H1 (cell line): ENCODE data around the gene RPL32. TPM values are rescaled to one million over a fixed set of nuclear protein-coding genes. Genes with fewer than 3 reads are reported as not detected.

Experiments
- CTCF ChIA-PET: fragments of 300-600 bp; sonication (Branson Sonifier 250); formaldehyde crosslinking; loops from one replicate; lab custom pipeline; 2021; ENCODE audit not compliant: partially characterized antibody; lab: Charles Lee
- POLR2A ChIA-PET: fragments of 300-600 bp; sonication (Branson Sonifier 250); formaldehyde crosslinking; loops from one replicate; lab custom pipeline; 2021; ENCODE audit warnings: inconsistent platforms; ENCODE audit not compliant: partially characterized antibody; lab: Charles Lee
- DNase-seq, 2 experiments: peaks; one replicate each; pipeline versions ENCODE4 v3.0.0 to v3.0.0-alpha.2; 2010 to 2022; ENCODE audit warnings: low spot score in 2 of 2, low read depth in 1 of 2, mixed read lengths in 1 of 2
- FAIRE-seq: peaks from 2 replicates; lab custom pipeline; 2011; peaks lifted over from hg19 to GRCh38; lab: Jason Lieb, UNC
- H2AFZ ChIP-seq: 2 replicates; pipeline ENCODE4 v1.8.1; 2012; ENCODE audit warnings: low read length, inconsistent platforms
- H2AK5ac ChIP-seq: 2 replicates; pipeline ENCODE4 v1.6.1; 2013; ENCODE audit warnings: low read depth, low read length
- H2BK120ac ChIP-seq: replicated peaks from 2 replicates; pipeline ENCODE3; 2013; ENCODE audit warnings: low read depth, low read length, inconsistent platforms
- H2BK12ac ChIP-seq: 2 replicates; pipeline ENCODE4 v1.6.1; 2013; ENCODE audit warnings: low read depth, low read length
- H2BK15ac ChIP-seq: 2 replicates; pipeline ENCODE4 v1.6.1; 2013; ENCODE audit warnings: low read length
- H2BK20ac ChIP-seq: 2 replicates; pipeline ENCODE4 v1.6.1; 2013; ENCODE audit warnings: low read length
- H2BK5ac ChIP-seq: 2 replicates; pipeline ENCODE4 v1.6.1; 2013; ENCODE audit warnings: low read depth, low read length
- H3K14ac ChIP-seq: 2 replicates; pipeline ENCODE4 v1.6.1; 2013; ENCODE audit warnings: inconsistent platforms; ENCODE audit not compliant: insufficient read length
- H3K18ac ChIP-seq: 2 replicates; pipeline ENCODE4 v1.6.1; 2013; ENCODE audit warnings: low read length; ENCODE audit errors: extremely low read depth
- H3K23ac ChIP-seq: 2 replicates; pipeline ENCODE4 v1.6.1; 2013; ENCODE audit warnings: inconsistent platforms; ENCODE audit not compliant: insufficient read length
- H3K23me2 ChIP-seq: 2 replicates; pipeline ENCODE4 v1.6.1; 2013; ENCODE audit warnings: low read depth, low read length
- H3K27ac ChIP-seq: 2 replicates; pipeline ENCODE4 v1.6.1; 2011; ENCODE audit warnings: low read depth, low read length, inconsistent platforms
- H3K27me3 ChIP-seq, 4 experiments: replicated peaks in 1 of 4; 1 replicate in 1 of 4; 2 replicates in 3 of 4; pipeline versions ENCODE4 v1.6.1 to v1.8.1; 2011 to 2013; ENCODE audit warnings: low read length in 3 of 4, mild to moderate bottlenecking in 3 of 4, inconsistent platforms in 2 of 4, mixed read lengths in 2 of 4, moderate library complexity in 1 of 4; ENCODE audit not compliant: control insufficient read depth in 3 of 4, insufficient read depth in 3 of 4; ENCODE audit errors: extremely low read depth in 1 of 4
- H3K36me3 ChIP-seq, 4 experiments: 2 replicates each; pipeline versions ENCODE4 v1.6.1 to v1.8.1; 2011 to 2013; ENCODE audit warnings: mild to moderate bottlenecking in 4 of 4, low read length in 3 of 4, moderate library complexity in 2 of 4, control low read depth in 1 of 4, inconsistent platforms in 1 of 4; ENCODE audit not compliant: insufficient read depth in 4 of 4, control insufficient read depth in 2 of 4
- H3K4ac ChIP-seq: replicated peaks from 2 replicates; pipeline ENCODE3; 2013; ENCODE audit warnings: low read length, low read depth, mixed read lengths, inconsistent platforms; ENCODE audit not compliant: insufficient read length
- H3K4me1 ChIP-seq, 4 experiments: replicated peaks in 1 of 4; 1 replicate in 1 of 4; 2 replicates in 3 of 4; pipeline versions ENCODE4 v1.6.1 to v1.8.1; 2011 to 2013; ENCODE audit warnings: low read length in 3 of 4, inconsistent platforms in 2 of 4, mixed read lengths in 1 of 4; ENCODE audit not compliant: insufficient read depth in 4 of 4, control insufficient read depth in 3 of 4
- H3K4me2 ChIP-seq, 2 experiments: 2 replicates each; pipeline versions ENCODE4 v1.6.1 to v1.8.1; 2011 to 2013; ENCODE audit warnings: low read depth in 2 of 2, low read length in 2 of 2, control low read depth in 1 of 2, inconsistent platforms in 1 of 2, mild to moderate bottlenecking in 1 of 2; ENCODE audit not compliant: insufficient read depth in 1 of 2
- H3K4me3 ChIP-seq, 4 experiments: fragments of 200-600, 300-600 bp in 1 of 4; sonication (generic), shearing (Covaris generic), sonication (Bioruptor Twin) in 1 of 4; 2 replicates each; pipeline versions ENCODE4 v1.5.1 to v1.8.1; 2011 to 2016; ENCODE audit warnings: low read length in 4 of 4, low read depth in 3 of 4, control low read depth in 2 of 4, inconsistent platforms in 2 of 4, mild to moderate bottlenecking in 2 of 4, mixed read lengths in 1 of 4, moderate library complexity in 1 of 4; ENCODE audit not compliant: insufficient read depth in 2 of 4; ENCODE audit errors: extremely low read depth in 1 of 4
- H3K56ac ChIP-seq: replicated peaks from 2 replicates; pipeline ENCODE3; 2013; ENCODE audit warnings: low read depth, mild to moderate bottlenecking, mixed read lengths, low read length, inconsistent platforms; ENCODE audit not compliant: insufficient read length
- H3K79me1 ChIP-seq: 2 replicates; pipeline ENCODE4 v1.6.1; 2013; ENCODE audit warnings: low read depth, low read length, control low read depth
- H3K79me2 ChIP-seq, 2 experiments: 2 replicates each; pipeline versions ENCODE4 v1.6.1 to v1.8.1; 2012 to 2013; ENCODE audit warnings: low read length in 2 of 2, mild to moderate bottlenecking in 2 of 2, inconsistent platforms in 1 of 2; ENCODE audit not compliant: insufficient read depth in 2 of 2, control insufficient read depth in 1 of 2
- H3K9ac ChIP-seq, 4 experiments: replicated peaks in 1 of 4; 1 replicate in 1 of 4; 2 replicates in 3 of 4; pipeline versions ENCODE4 v1.6.1 to v1.8.1; 2011 to 2013; ENCODE audit warnings: low read depth in 3 of 4, low read length in 3 of 4, control low read depth in 2 of 4, mild to moderate bottlenecking in 2 of 4, moderate library complexity in 2 of 4, inconsistent platforms in 1 of 4; ENCODE audit errors: extremely low read depth in 1 of 4
- H3K9me3 ChIP-seq, 2 experiments: 2 replicates each; pipeline versions ENCODE4 v1.6.1 to v1.8.1; 2012 to 2013; ENCODE audit warnings: mild to moderate bottlenecking in 2 of 2, moderate library complexity in 2 of 2, control low read depth in 1 of 2, inconsistent platforms in 1 of 2, low read depth in 1 of 2, low read length in 1 of 2, mixed read lengths in 1 of 2; ENCODE audit not compliant: insufficient read depth in 2 of 2
- H4K20me1 ChIP-seq, 2 experiments: replicated peaks in 1 of 2; 2 replicates each; pipeline versions ENCODE3 to v1.8.1; 2011 to 2013; ENCODE audit warnings: inconsistent platforms in 2 of 2, low read length in 2 of 2, mild to moderate bottlenecking in 1 of 2; ENCODE audit not compliant: insufficient read depth in 2 of 2, control insufficient read depth in 1 of 2
- H4K5ac ChIP-seq: 2 replicates; pipeline ENCODE4 v1.6.1; 2013; ENCODE audit warnings: low read length, low read depth, mixed read lengths, inconsistent platforms; ENCODE audit not compliant: insufficient read length
- H4K8ac ChIP-seq: 2 replicates; pipeline ENCODE4 v1.8.0; 2013; ENCODE audit warnings: mild to moderate bottlenecking, moderate library complexity, low read length, inconsistent platforms; ENCODE audit not compliant: insufficient read depth; ENCODE audit errors: extremely low read depth
- H4K91ac ChIP-seq: replicated peaks from 2 replicates; pipeline ENCODE3; 2013; ENCODE audit warnings: low read length, mixed read lengths, inconsistent platforms; ENCODE audit not compliant: insufficient read length
- CREB1 ChIP-seq: IDR thresholded peaks from 2 replicates; pipeline ENCODE4 v1.6.1; 2012; ENCODE audit warnings: inconsistent platforms
- SIRT6 ChIP-seq: IDR thresholded peaks from one replicate; pipeline ENCODE4 v1.7.1; 2012; ENCODE audit warnings: low read length, inconsistent platforms
- SRF ChIP-seq: IDR thresholded peaks from 2 replicates; pipeline ENCODE4 v1.6.1; 2011; ENCODE audit warnings: mild to moderate bottlenecking, low read depth, low read length, moderate library complexity
- WGBS, 2 experiments: shearing (Covaris generic) in 1 of 2; methylation state at CpG; one replicate each; pipeline versions ENCODE4 v1.1.6 to v1.1.7; 2013 to 2015; ENCODE audit warnings: low lambda C conversion rate in 2 of 2, mixed read lengths in 2 of 2, inconsistent platforms in 1 of 2, low coverage in 1 of 2, missing lambda C conversion rate in 1 of 2; ENCODE audit not compliant: insufficient replicate concordance in 2 of 2, insufficient coverage in 1 of 2, insufficient read length in 1 of 2; ENCODE audit errors: extremely low coverage in 1 of 2, missing lambda C conversion rate in 1 of 2; 5-methylcytosine and 5-hydroxymethylcytosine counted together
- polyA plus RNA-seq, 7 experiments: library from polyadenylated mRNA; depleted of rRNA in 3 of 7; stranded (reverse) in 5 of 7; unstranded in 2 of 7; fragments of >200 nt in 5 of 7; fragments of 200-250 nt in 2 of 7; gene quantifications; 1 replicate in 5 of 7; 2 replicates in 1 of 7; 4 replicates in 1 of 7; pipeline versions ENCODE4 v1.2.1 to v1.2.3, GENCODE V29; 2011 to 2013; ENCODE audit warnings: missing spikeins in 2 of 7, mixed read lengths in 2 of 7
- total RNA-seq: library from RNA; stranded (reverse); fragmentation: NEBNext Ultra II Directional; extraction: Animal tissue kit (Norgen Biotek cat#: 25700); gene quantifications from 2 replicates; pipeline ENCODE4 v1.2.1, GENCODE V29; 2021
- TF ChIP-seq, protein P1 (sequence below): IDR thresholded peaks from 2 replicates; pipeline ENCODE4 v1.6.1; 2012; ENCODE audit warnings: inconsistent platforms
- TF ChIP-seq, protein P2 (sequence below), 3 experiments: IDR thresholded peaks; 1 replicate in 2 of 3; 2 replicates in 1 of 3; pipeline versions ENCODE4 v1.5.1 to v1.6.1; 2011; ENCODE audit warnings: low read length in 3 of 3, mild to moderate bottlenecking in 3 of 3, inconsistent platforms in 2 of 3, low read depth in 1 of 3, moderate library complexity in 1 of 3; ENCODE audit not compliant: insufficient read depth in 1 of 3; ENCODE audit errors: control extremely low read depth in 1 of 3

The RPL32 gene
- total and polyA plus RNA-seq, 2 of the 8 experiments (the other 6 are each of a cell fraction or from before 2014, with no cell fraction given): 1,443 to 2,043 TPM

DNA sequence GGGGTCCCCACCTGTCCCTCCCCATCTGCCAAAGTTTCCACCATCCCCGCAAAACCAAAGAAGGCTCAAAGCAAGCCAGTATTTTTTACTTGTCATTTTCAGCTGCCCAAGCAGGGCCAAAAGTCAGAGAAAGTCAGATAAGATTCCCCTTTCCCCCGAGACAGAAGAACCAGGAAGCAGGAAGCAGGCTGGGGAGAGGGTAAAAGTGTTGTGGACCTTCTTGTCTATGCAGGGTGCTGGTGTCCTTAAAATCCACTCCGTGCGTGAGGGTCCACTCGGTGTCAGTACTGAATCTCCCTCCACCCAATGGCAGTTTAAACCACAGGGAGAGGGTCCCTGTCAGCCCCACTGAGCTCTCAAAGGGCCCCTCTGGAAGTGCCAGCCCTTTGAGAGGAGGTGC is 20.2 kb upstream of the RPL32 start:
- CTCF ChIA-PET: interaction anchor here (1.2 to 2.5 kb wide), 4 partner anchors 10 to 34 kb away, joined by 4 to 16 read pairs (median 6); partner anchors contain the start of gene RPL32

More for the DNA sequence above, 20.2 kb upstream of the RPL32 start:
- Histone ChIP-seq H3K23me2 (no peaks in the 10 kb centered on the region), H3K9me3 (no peaks in the 10 kb centered on the region), H2BK12ac (no peak overlapping the region), H3K79me2 (no peaks in the 10 kb centered on the region), H3K4me1 (peaks cover 0 to 3% (median 0%) of the 10 kb centered on the region in 4 experiments; a peak in 2 of 7 replicates), H4K8ac (no peak overlapping the region), H4K20me1 (no peaks in the 10 kb centered on the region), H3K18ac (no peak overlapping the region), H3K23ac (no peak overlapping the region), H3K14ac (no peak overlapping the region), H2AK5ac (no peak overlapping the region), H3K36me3 (no peaks in the 10 kb centered on the region), H4K5ac (no peak overlapping the region), H3K9ac (no peak overlapping the region), H2BK15ac (no peak overlapping the region), H2BK20ac (no peak overlapping the region), H4K91ac (no peak overlapping the region), H3K4me2 (no peak overlapping the region), H3K27me3 (peaks cover 0 to 4% (median 0%) of the 10 kb centered on the region in 4 experiments; a peak in 1 of 7 replicates), H3K56ac (no peak overlapping the region), H2BK120ac (no peak overlapping the region), H2BK5ac (no peak overlapping the region), H2AFZ (no peak overlapping the region), H3K4ac (no peak overlapping the region), H3K79me1 (no peaks in the 10 kb centered on the region), H3K27ac (no peak overlapping the region), H3K4me3 (no peak overlapping the region)
- TF ChIP-seq CREB1 (no peak), SRF (no peak), SIRT6 (no peak)
- TF ChIP-seq, protein P1, sequence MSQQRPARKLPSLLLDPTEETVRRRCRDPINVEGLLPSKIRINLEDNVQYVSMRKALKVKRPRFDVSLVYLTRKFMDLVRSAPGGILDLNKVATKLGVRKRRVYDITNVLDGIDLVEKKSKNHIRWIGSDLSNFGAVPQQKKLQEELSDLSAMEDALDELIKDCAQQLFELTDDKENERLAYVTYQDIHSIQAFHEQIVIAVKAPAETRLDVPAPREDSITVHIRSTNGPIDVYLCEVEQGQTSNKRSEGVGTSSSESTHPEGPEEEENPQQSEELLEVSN: no peak
- TF ChIP-seq, protein P2, sequence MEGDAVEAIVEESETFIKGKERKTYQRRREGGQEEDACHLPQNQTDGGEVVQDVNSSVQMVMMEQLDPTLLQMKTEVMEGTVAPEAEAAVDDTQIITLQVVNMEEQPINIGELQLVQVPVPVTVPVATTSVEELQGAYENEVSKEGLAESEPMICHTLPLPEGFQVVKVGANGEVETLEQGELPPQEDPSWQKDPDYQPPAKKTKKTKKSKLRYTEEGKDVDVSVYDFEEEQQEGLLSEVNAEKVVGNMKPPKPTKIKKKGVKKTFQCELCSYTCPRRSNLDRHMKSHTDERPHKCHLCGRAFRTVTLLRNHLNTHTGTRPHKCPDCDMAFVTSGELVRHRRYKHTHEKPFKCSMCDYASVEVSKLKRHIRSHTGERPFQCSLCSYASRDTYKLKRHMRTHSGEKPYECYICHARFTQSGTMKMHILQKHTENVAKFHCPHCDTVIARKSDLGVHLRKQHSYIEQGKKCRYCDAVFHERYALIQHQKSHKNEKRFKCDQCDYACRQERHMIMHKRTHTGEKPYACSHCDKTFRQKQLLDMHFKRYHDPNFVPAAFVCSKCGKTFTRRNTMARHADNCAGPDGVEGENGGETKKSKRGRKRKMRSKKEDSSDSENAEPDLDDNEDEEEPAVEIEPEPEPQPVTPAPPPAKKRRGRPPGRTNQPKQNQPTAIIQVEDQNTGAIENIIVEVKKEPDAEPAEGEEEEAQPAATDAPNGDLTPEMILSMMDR (IDR thresholded peaks at IDR 0.05; ENCODE audit: control extremely low read depth in 1 of 3, insufficient read depth in 1 of 3, low read depth in 1 of 3, low read length in 3 of 3): no peak
- DNase-seq (no peak), FAIRE-seq (no peak)
- 84% methylated on average over 5 of the region's 5 CpGs; no CpG with 5 or more reads in 1 of the 2 experiments for WGBS, 2 experiments
- POLR2A ChIA-PET: interaction anchor here (1.8 to 22.9 kb wide), 2 partner anchors 12 to 24 kb away, joined by 4 to 314 read pairs; partner anchors contain the start of gene RPL32
